ENCODE measurements around the gene RASA4B.

DNA sequence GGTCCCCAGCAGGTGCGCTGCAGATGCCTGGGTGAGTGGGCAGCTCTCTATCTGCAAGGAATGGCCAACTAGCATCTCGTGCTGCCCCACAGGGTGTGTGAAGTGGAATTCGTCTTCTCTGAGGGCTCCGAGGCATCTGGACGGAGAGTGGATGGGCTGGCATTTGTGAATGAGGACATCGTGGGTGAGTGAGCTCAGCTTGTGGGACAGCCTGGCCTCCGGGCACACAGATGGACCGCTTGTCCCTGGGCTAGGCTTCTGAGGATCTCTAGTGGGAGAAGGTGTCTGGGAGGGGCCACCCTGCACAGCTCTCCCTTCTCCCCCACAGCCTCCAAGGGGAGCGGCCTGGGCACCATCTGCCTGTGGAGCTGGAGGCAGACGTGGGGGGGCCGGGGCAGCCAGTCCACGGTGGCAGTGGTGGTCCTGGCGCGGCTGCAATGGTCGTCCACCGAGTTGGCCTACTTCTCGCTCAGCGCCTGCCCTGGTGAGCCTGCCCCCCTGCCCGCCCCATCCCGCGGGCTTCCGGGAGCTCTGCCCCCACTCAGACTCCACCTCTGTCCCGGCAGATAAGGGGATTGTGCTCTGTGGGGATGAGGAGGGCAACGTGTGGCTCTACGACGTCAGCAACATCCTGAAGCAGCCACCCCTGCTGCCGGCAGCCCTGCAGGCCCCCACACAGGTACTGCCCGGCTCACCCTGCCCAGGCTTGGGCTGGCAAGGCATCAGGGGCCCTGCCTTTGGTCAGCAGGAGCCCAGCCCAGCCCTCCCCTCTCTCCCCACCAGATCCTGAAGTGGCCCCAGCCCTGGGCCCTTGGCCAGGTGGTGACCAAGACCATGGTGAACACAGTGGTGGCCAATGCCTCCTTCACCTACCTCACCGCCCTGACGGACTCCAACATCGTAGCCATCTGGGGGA is 45.2 kb downstream of the RASA4B start:
- TF ChIP-seq EZH2phosphoT487 (IDR thresholded peaks at IDR 0.05; ENCODE audit: low read depth): no peak
- TF ChIP-seq, protein P1, sequence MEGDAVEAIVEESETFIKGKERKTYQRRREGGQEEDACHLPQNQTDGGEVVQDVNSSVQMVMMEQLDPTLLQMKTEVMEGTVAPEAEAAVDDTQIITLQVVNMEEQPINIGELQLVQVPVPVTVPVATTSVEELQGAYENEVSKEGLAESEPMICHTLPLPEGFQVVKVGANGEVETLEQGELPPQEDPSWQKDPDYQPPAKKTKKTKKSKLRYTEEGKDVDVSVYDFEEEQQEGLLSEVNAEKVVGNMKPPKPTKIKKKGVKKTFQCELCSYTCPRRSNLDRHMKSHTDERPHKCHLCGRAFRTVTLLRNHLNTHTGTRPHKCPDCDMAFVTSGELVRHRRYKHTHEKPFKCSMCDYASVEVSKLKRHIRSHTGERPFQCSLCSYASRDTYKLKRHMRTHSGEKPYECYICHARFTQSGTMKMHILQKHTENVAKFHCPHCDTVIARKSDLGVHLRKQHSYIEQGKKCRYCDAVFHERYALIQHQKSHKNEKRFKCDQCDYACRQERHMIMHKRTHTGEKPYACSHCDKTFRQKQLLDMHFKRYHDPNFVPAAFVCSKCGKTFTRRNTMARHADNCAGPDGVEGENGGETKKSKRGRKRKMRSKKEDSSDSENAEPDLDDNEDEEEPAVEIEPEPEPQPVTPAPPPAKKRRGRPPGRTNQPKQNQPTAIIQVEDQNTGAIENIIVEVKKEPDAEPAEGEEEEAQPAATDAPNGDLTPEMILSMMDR (IDR thresholded peaks at IDR 0.05; ENCODE audit: low read depth, low read length): no peak
